ENCODE results near the gene MPP1.

- TF ChIP-seq, protein P1, sequence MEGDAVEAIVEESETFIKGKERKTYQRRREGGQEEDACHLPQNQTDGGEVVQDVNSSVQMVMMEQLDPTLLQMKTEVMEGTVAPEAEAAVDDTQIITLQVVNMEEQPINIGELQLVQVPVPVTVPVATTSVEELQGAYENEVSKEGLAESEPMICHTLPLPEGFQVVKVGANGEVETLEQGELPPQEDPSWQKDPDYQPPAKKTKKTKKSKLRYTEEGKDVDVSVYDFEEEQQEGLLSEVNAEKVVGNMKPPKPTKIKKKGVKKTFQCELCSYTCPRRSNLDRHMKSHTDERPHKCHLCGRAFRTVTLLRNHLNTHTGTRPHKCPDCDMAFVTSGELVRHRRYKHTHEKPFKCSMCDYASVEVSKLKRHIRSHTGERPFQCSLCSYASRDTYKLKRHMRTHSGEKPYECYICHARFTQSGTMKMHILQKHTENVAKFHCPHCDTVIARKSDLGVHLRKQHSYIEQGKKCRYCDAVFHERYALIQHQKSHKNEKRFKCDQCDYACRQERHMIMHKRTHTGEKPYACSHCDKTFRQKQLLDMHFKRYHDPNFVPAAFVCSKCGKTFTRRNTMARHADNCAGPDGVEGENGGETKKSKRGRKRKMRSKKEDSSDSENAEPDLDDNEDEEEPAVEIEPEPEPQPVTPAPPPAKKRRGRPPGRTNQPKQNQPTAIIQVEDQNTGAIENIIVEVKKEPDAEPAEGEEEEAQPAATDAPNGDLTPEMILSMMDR (IDR thresholded peaks at IDR 0.05; ENCODE audit: low read depth, low read length, poor library complexity, severe bottlenecking): no peak
- no peak for TF ChIP-seq EZH2phosphoT487 (IDR thresholded peaks at IDR 0.05; ENCODE audit: borderline replicate concordance, low read length)
Observed at GRCh38 chrX:154751203-154751668, 54.0 kb downstream of the MPP1 start.

All from DOHH2 (cell line).